ENCODE measurements around the gene MGAT5. TPM values are rescaled to one million over a fixed set of nuclear protein-coding genes. Genes with fewer than 3 reads are reported as not detected.

Gene MGAT5
- total and polyA plus RNA-seq, 8 donors: 2.9 to 36.9 (median 19.6) TPM

- no peaks in the 10 kb centered on the region for H3K4me1 ChIP-seq
- intact Hi-C loops (cut with DNase I): no loop called here
- no peaks in the 10 kb centered on the region for H3K27me3 ChIP-seq
- no peaks in the 10 kb centered on the region for H3K9me3 ChIP-seq
- H3K4me3 ChIP-seq: no peak overlapping the region
- TF ChIP-seq CTCF (IDR thresholded peaks at IDR 0.05): no peak
- 80 to 86% methylated on average over 7 of the region's 7 CpGs for WGBS, 2 donors
- H3K36me3 ChIP-seq: no peaks in the 10 kb centered on the region
- ATAC-seq (no peak), DNase-seq (no peak), FAIRE-seq (no peak)
- no peak overlapping the region for H3K27ac ChIP-seq
These were observed 244.8 kb downstream of the MGAT5 start for GRCh38 chr2:134498654-134499053.

GRCh38 chr2:134499307-134499926 is 245.5 kb downstream of the MGAT5 start:
- intact Hi-C loops (cut with DNase I): no loop called here
- TF ChIP-seq CTCF (IDR thresholded peaks at IDR 0.05): no peak
- no peak overlapping the region for H3K27ac ChIP-seq
- 65 to 77% methylated on average over 9 of the region's 9 CpGs for WGBS, 2 donors
- H3K4me1 ChIP-seq: no peaks in the 10 kb centered on the region
- no peaks in the 10 kb centered on the region for H3K9me3 ChIP-seq
- no peaks in the 10 kb centered on the region for H3K36me3 ChIP-seq
- ATAC-seq (peak in 1 of 4 donors; percentile 42), FAIRE-seq (no peak), DNase-seq (no peak)
- no peaks in the 10 kb centered on the region for H3K27me3 ChIP-seq
- no peak overlapping the region for H3K4me3 ChIP-seq

GRCh38 chr2:134500211-134500935 is 246.5 kb downstream of the MGAT5 start:
- TF ChIP-seq CTCF (IDR thresholded peaks at IDR 0.05): no peak
- no peak for FAIRE-seq
- H3K4me3 ChIP-seq: no peak overlapping the region
- 69 to 72% methylated on average over 9 of the region's 9 CpGs for WGBS, 2 donors
- no peaks in the 10 kb centered on the region for H3K36me3 ChIP-seq
- H3K9me3 ChIP-seq: no peaks in the 10 kb centered on the region
- H3K4me1 ChIP-seq: peaks cover 0 to 2% (median 0%) of the 10 kb centered on the region in 3 donors
- intact Hi-C loops (cut with DNase I): no loop called here
- H3K27me3 ChIP-seq: no peaks in the 10 kb centered on the region
- DNase-seq: no peak
- ATAC-seq: no peak
- H3K27ac ChIP-seq: no peak overlapping the region

- Histone ChIP-seq H3K9me3 (no peaks in the 10 kb centered on the region), H3K4me1 (peaks cover 0 to 4% (median 0%) of the 10 kb centered on the region in 3 donors), H3K4me3 (no peak overlapping the region), H3K27me3 (no peaks in the 10 kb centered on the region), H3K27ac (no peak overlapping the region), H3K36me3 (no peaks in the 10 kb centered on the region)
- FAIRE-seq (no peak), ATAC-seq (peak in 2 of 4 donors; percentile 16 to 59), DNase-seq (no peak)
- 64 to 65% methylated on average over 6 of the region's 6 CpGs for WGBS, 2 donors
- intact Hi-C loops (cut with DNase I): no loop called here
- no peak for TF ChIP-seq CTCF (IDR thresholded peaks at IDR 0.05)
These were observed 247.7 kb downstream of the MGAT5 start for GRCh38 chr2:134501476-134502091.

All from pancreas (tissue), 10 donors.